Erythroblast (primary cell): ENCODE results near the gene RIC8A.

Experiments used
- GATA1 ChIP-seq: IDR thresholded peaks from 2 replicates; pipeline ENCODE4 v1.6.1; 2011; ENCODE audit warnings: low read depth, mild to moderate bottlenecking, control low read depth, low read length, moderate library complexity
- POLR2A ChIP-seq: IDR thresholded peaks from 2 replicates; pipeline ENCODE4 v1.6.1; 2011; ENCODE audit warnings: mild to moderate bottlenecking, low read length

- peak; percentile 71 for TF ChIP-seq POLR2A
- no peak for TF ChIP-seq GATA1
Measured at GRCh38 chr11:236774-237767, 29.6 kb downstream of the RIC8A start, which contains the start of gene PSMD13.
